Caco-2 (cell line): ENCODE measurements around the gene DMTF1. TPM values are rescaled to one million over a fixed set of nuclear protein-coding genes. Genes with fewer than 3 reads are reported as not detected.
A peak's percentile ranks its signal among the peaks of the same experiment; 100 is the strongest.

Source experiments
- BruUV-seq: library from RNA; stranded (reverse); fragments of 400-500 nt; replicated peaks from 2 replicates; lab custom pipeline; 2021; lab: Mats Ljungman, UMichigan
- CTCF ChIA-PET: fragments of 300-600 bp; sonication (Branson Sonifier 250); formaldehyde crosslinking; loops from one replicate; lab custom pipeline; 2022; ENCODE audit warnings: antibody characterized with exemption; lab: Charles Lee
- POLR2A ChIA-PET: fragments of 300-600 bp; sonication (Branson Sonifier 250); formaldehyde crosslinking; loops from one replicate; lab custom pipeline; 2022; ENCODE audit warnings: antibody characterized with exemption; lab: Charles Lee
- DNase-seq, 2 experiments: peaks; one replicate each; pipeline versions ENCODE4 v3.0.0 to v3.0.0-alpha.2; 2020 to 2022
- H3K27me3 ChIP-seq: replicated peaks from 2 replicates; pipeline ENCODE4 v1.6.0; 2011; ENCODE audit warnings: low read length; ENCODE audit not compliant: control insufficient read depth, insufficient read depth
- H3K36me3 ChIP-seq: 2 replicates; pipeline ENCODE4 v1.5.1; 2011; ENCODE audit warnings: low read length; ENCODE audit not compliant: control insufficient read depth, insufficient read depth
- H3K4me1 ChIP-seq: fragments of 250-450 bp; sonication (Bioruptor Pico); 2 replicates; pipeline ENCODE4 v1.5.1; 2020; ENCODE audit warnings: mild to moderate bottlenecking
- H3K4me3 ChIP-seq: 2 replicates; pipeline ENCODE4 v1.5.1; 2011; ENCODE audit warnings: low read depth, mild to moderate bottlenecking, control low read depth, low read length
- H3K9me3 ChIP-seq: fragments of 250-450 bp; sonication (Bioruptor Pico); 2 replicates; pipeline ENCODE4 v1.5.1; 2020; ENCODE audit warnings: mild to moderate bottlenecking, moderate library complexity
- H3K27ac Mint-ChIP-seq: one replicate; pipeline ENCODE4 v1.8.0; 2022; ENCODE audit warnings: mixed read lengths; ENCODE audit not compliant: unreplicated experiment
- H3K27me3 Mint-ChIP-seq: one replicate; pipeline ENCODE4 v1.8.0; 2022; ENCODE audit warnings: mixed read lengths; ENCODE audit not compliant: insufficient read depth, unreplicated experiment
- H3K36me3 Mint-ChIP-seq: one replicate; pipeline ENCODE4 v1.8.0; 2022; ENCODE audit warnings: mild to moderate bottlenecking, mixed read lengths; ENCODE audit not compliant: insufficient read depth, unreplicated experiment
- H3K4me1 Mint-ChIP-seq: one replicate; pipeline ENCODE4 v1.8.0; 2022; ENCODE audit warnings: low read depth, mixed read lengths; ENCODE audit not compliant: unreplicated experiment
- H3K4me3 Mint-ChIP-seq: one replicate; pipeline ENCODE4 v1.8.0; 2022; ENCODE audit warnings: mild to moderate bottlenecking, moderate library complexity, mixed read lengths; ENCODE audit not compliant: unreplicated experiment
- H3K9me3 Mint-ChIP-seq: one replicate; pipeline ENCODE4 v1.8.0; 2022; ENCODE audit warnings: mixed read lengths; ENCODE audit not compliant: unreplicated experiment
- CTCF ChIP-seq, 2 experiments: fragments of 200-600 bp in 1 of 2; IDR thresholded peaks; 1 replicate in 1 of 2; 2 replicates in 1 of 2; pipeline versions ENCODE4 v1.5.1 to v1.8.0; 2011 to 2022; ENCODE audit warnings: antibody characterized with exemption in 1 of 2, control low read depth in 1 of 2, inconsistent platforms in 1 of 2, low read depth in 1 of 2, low read length in 1 of 2, mild to moderate bottlenecking in 1 of 2, moderate library complexity in 1 of 2; ENCODE audit not compliant: insufficient read depth in 1 of 2, severe bottlenecking in 1 of 2, unreplicated experiment in 1 of 2
- intact Hi-C: fragments of 100-400 bp; cut with micrococcal nuclease; formaldehyde crosslinking; loops from one replicate; pipeline ENCODE4 v1.10.0; 2022; ENCODE audit not compliant: unreplicated experiment
- total RNA-seq: library from RNA; stranded (reverse); gene quantifications from 2 replicates; pipeline ENCODE4 v1.2.3, GENCODE V29; 2022

Gene DMTF1
- total RNA-seq, 1 experiment from 2014 or later = 60.9 TPM

GRCh38 chr7:87151002-87151728 lies 1.1 kb upstream of the DMTF1 start:
- no peaks in the 10 kb centered on the region for H3K27me3 ChIP-seq
- Mint-ChIP-seq H3K4me1 (peaks cover 7% of the 10 kb centered on the region), H3K9me3 (no peaks in the 10 kb centered on the region), H3K36me3 (peaks cover 19% of the 10 kb centered on the region), H3K27me3 (no peaks in the 10 kb centered on the region), H3K27ac (peak overlapping the region; percentile 99), H3K4me3 (peak overlapping the region; percentile 99)
- DNase-seq = no peak
- intact Hi-C loops = loop anchor here (5.0 kb wide), 2 partner anchors 266 to 726 kb away; partner anchors contain the start of genes DBF4 and SLC25A40
- peaks cover 14% of the 10 kb centered on the region; the same call in 1 of the 2 replicates for H3K4me1 ChIP-seq
- peak overlapping the region; percentile 74 for H3K4me3 ChIP-seq
- TF ChIP-seq CTCF (IDR thresholded peaks at IDR 0.05; ENCODE audit: insufficient read depth in 1 of 2, low read depth in 1 of 2, low read length in 1 of 2, severe bottlenecking in 1 of 2, unreplicated experiment in 1 of 2) = no peak
- H3K36me3 ChIP-seq = no peaks in the 10 kb centered on the region
- no TSS peak for BruUV-seq
- H3K9me3 ChIP-seq = no peaks in the 10 kb centered on the region
- POLR2A ChIA-PET = interaction anchor here (1.0 kb wide), 1 partner anchor 15 kb away, joined by 7 read pairs; no protein-coding TSS in a partner anchor
- CTCF ChIA-PET = interaction anchor here (1.6 kb wide), 1 partner anchor 69 kb away, joined by 4 read pairs; no protein-coding TSS in a partner anchor

- H3K27ac Mint-ChIP-seq = peak overlapping the region; percentile 99
- intact Hi-C loops = loop anchor here (1.0 to 5.0 kb wide), 6 partner anchors 69 to 726 kb away; partner anchors contain the start of genes DBF4, ELAPOR2 and SLC25A40
- CTCF ChIA-PET = interaction anchor here (0.6 to 1.6 kb wide), 2 partner anchors 69 to 138 kb away, joined by 4 to 5 read pairs; no protein-coding TSS in a partner anchor
- H3K27me3 Mint-ChIP-seq = no peaks in the 10 kb centered on the region
- H3K9me3 Mint-ChIP-seq = no peaks in the 10 kb centered on the region
- Histone ChIP-seq H3K4me3 (peak overlapping the region; percentile 74), H3K27me3 (no peaks in the 10 kb centered on the region), H3K36me3 (no peaks in the 10 kb centered on the region), H3K4me1 (peaks cover 14% of the 10 kb centered on the region; the same call in 1 of the 2 replicates), H3K9me3 (no peaks in the 10 kb centered on the region)
- POLR2A ChIA-PET = interaction anchor here (0.6 to 3.2 kb wide), 18 partner anchors 10 to 1704 kb away, joined by 3 to 19 read pairs (median 6); partner anchors contain the start of genes CROT and TMEM243
- TF ChIP-seq CTCF (IDR thresholded peaks at IDR 0.05; ENCODE audit: insufficient read depth in 1 of 2, low read depth in 1 of 2, low read length in 1 of 2, severe bottlenecking in 1 of 2, unreplicated experiment in 1 of 2) = no peak
- TSS peak; percentile 98 for BruUV-seq
- peak overlapping the region; percentile 99 for H3K4me3 Mint-ChIP-seq
- H3K36me3 Mint-ChIP-seq = peaks cover 19% of the 10 kb centered on the region
- DNase-seq = no peak
- H3K4me1 Mint-ChIP-seq = peaks cover 7% of the 10 kb centered on the region
These were observed 533 bp upstream of the DMTF1 start for GRCh38 chr7:87151729-87152111.
